Calu3 (cell line): ENCODE data around the gene NKX1-1. TPM values are rescaled to one million over a fixed set of nuclear protein-coding genes. Genes with fewer than 3 reads are reported as not detected.
"Not testable (repeated sequence)": the region's sequence is repeated elsewhere in the genome, so short reads cannot be mapped to it uniquely, and the experiment has no call there.

ENCODE experiments used
- BruUV-seq: library from RNA; stranded (reverse); fragments of 400-500 nt; replicated peaks from 2 replicates; lab custom pipeline; 2021; lab: Mats Ljungman, UMichigan
- CTCF ChIA-PET: fragments of 300-600 bp; sonication (Branson Sonifier 250); formaldehyde crosslinking; loops from one replicate; lab custom pipeline; 2022; ENCODE audit warnings: antibody characterized with exemption; lab: Charles Lee
- DNase-seq: peaks from one replicate; pipeline ENCODE4 v3.0.0; 2022
- H3K27ac Mint-ChIP-seq: one replicate; pipeline ENCODE4 v1.8.0; 2022; ENCODE audit warnings: mixed read lengths; ENCODE audit not compliant: unreplicated experiment
- H3K27me3 Mint-ChIP-seq: one replicate; pipeline ENCODE4 v1.8.0; 2022; ENCODE audit warnings: mixed read lengths; ENCODE audit not compliant: unreplicated experiment
- H3K36me3 Mint-ChIP-seq: one replicate; pipeline ENCODE4 v1.8.0; 2022; ENCODE audit warnings: mild to moderate bottlenecking, moderate library complexity, mixed read lengths; ENCODE audit not compliant: insufficient read depth, unreplicated experiment
- H3K4me1 Mint-ChIP-seq: one replicate; pipeline ENCODE4 v1.8.0; 2022; ENCODE audit warnings: mild to moderate bottlenecking, low read depth, mixed read lengths; ENCODE audit not compliant: unreplicated experiment
- H3K4me3 Mint-ChIP-seq: one replicate; pipeline ENCODE4 v1.8.0; 2022; ENCODE audit warnings: mild to moderate bottlenecking, low read depth, moderate library complexity, mixed read lengths; ENCODE audit not compliant: unreplicated experiment
- H3K9me3 Mint-ChIP-seq: one replicate; pipeline ENCODE4 v1.8.0; 2022; ENCODE audit warnings: low read depth, mixed read lengths; ENCODE audit not compliant: unreplicated experiment
- intact Hi-C: fragments of 100-400 bp; cut with micrococcal nuclease; formaldehyde crosslinking; loops from one replicate; pipeline ENCODE4 v1.10.0; 2022; ENCODE audit not compliant: unreplicated experiment
- total RNA-seq: library from RNA; stranded (reverse); gene quantifications from 2 replicates; pipeline ENCODE4 v1.2.3, GENCODE V29; 2022
- TF ChIP-seq, protein P1 (sequence below): fragments of 200-600 bp; IDR thresholded peaks from one replicate; pipeline ENCODE4 v1.8.0; 2022; ENCODE audit warnings: antibody characterized with exemption; ENCODE audit not compliant: unreplicated experiment

Gene NKX1-1
- total RNA-seq, 1 experiment from 2014 or later, result not detected

DNA sequence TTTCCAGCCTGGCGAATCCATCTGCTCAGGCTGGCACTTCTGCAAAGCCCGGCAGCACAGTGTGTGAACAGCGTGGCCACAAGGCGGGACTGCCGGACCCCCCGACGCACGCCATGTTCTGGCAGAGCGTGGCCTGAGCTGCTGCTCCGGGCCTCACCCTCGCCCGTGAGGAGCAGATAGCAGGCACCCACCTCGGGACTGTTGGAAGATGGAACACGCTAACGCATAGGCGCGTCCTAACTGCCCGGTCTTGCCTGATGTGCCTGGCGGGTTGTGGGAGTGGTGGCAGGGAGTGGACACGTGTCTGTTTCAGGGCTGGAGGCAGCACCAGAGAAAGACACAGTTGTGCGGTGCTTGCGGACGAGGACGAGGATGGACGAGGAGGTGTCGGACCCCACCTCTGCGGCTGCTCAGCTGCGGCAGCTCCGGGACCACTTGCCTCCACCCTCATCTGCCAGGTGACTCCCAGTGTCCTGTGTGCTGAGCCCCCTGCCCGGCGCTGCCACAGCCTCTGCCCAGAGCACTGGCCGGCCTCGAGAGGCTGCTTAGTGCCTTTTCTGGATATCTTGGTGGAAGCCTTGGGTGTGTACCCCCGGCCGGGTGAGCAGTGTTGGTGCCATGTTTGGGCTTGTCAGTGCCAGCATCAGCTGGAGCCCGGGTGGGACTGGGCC, 31.1 kb downstream of the NKX1-1 start:
- Mint-ChIP-seq H3K9me3 (no peaks in the 10 kb centered on the region), H3K36me3 (no peaks in the 10 kb centered on the region), H3K4me3 (no peak overlapping the region), H3K27ac (no peak overlapping the region), H3K27me3 (no peaks in the 10 kb centered on the region), H3K4me1 (no peaks in the 10 kb centered on the region)
- intact Hi-C loops, result no loop called here
- no peak for DNase-seq
- CTCF ChIA-PET, result no interaction called here
- TF ChIP-seq, protein P1, sequence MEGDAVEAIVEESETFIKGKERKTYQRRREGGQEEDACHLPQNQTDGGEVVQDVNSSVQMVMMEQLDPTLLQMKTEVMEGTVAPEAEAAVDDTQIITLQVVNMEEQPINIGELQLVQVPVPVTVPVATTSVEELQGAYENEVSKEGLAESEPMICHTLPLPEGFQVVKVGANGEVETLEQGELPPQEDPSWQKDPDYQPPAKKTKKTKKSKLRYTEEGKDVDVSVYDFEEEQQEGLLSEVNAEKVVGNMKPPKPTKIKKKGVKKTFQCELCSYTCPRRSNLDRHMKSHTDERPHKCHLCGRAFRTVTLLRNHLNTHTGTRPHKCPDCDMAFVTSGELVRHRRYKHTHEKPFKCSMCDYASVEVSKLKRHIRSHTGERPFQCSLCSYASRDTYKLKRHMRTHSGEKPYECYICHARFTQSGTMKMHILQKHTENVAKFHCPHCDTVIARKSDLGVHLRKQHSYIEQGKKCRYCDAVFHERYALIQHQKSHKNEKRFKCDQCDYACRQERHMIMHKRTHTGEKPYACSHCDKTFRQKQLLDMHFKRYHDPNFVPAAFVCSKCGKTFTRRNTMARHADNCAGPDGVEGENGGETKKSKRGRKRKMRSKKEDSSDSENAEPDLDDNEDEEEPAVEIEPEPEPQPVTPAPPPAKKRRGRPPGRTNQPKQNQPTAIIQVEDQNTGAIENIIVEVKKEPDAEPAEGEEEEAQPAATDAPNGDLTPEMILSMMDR, result no peak
- BruUV-seq, result no TSS peak

DNA sequence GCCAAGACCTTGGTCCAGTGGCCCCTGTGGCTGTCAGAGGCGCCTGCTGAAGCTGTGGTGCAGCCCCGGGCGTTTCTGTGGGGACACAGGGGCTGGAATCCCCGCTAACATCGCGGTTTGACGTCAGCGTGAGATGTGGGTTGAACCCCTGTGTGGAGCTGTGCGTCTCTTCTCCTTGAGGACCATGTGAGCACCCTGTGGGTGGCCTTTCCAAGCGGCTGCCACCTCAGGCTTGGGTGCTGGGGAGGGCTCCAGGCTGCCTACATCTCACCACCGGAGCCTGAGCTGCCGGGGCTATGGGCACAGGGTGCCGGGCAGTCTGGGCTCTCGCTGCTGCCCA, 31.6 kb downstream of the NKX1-1 start:
- no peaks in the 10 kb centered on the region for H3K27me3 Mint-ChIP-seq
- no peaks in the 10 kb centered on the region for H3K4me1 Mint-ChIP-seq
- H3K27ac Mint-ChIP-seq, result no peak overlapping the region
- CTCF ChIA-PET, result no interaction called here
- no peak for DNase-seq
- intact Hi-C loops, result no loop called here
- TF ChIP-seq, protein P1, result no peak
- no TSS peak for BruUV-seq
- no peaks in the 10 kb centered on the region for H3K9me3 Mint-ChIP-seq
- H3K4me3 Mint-ChIP-seq, result no peak overlapping the region
- no peaks in the 10 kb centered on the region for H3K36me3 Mint-ChIP-seq

DNA sequence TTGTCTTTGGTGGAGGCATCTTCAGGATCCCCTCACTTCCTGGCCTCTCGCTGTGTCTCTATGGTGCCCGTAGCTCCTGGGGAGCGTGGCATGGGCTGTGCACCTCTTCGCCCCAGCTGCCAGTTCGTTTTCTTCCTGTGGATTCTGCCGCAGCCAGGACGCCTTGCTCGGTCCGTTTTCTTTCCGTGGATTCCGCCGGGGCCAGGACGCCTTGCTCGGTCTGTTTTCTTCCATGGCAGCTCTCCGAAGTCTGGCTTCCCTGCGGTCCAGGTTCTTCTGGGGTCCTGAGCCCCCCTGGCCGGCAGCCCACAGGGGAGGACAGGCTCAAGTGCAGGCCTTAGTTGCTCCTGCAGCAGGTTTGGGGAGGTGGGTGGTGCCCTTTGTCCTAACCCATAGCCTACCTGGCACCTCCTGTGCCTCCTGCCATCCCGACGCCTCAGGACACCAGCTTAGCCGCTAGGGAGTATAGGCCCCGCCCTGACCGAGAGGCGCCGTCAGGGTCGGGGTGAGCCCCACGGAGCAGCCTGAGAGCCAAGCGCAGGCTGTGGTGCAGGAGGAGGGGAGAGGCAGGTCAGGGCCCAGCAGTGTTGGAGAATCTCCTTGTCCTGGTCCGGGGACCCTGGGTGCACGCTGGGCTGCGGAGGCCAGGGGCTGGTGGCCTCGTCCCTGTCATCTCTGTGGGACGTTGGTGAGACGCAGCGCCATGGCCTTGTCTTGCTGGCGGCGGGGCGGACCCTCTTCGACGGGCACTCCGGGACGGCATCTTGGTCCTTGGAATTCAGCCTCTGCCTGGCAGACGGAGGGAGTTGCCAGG, 32.1 kb downstream of the NKX1-1 start:
- DNase-seq, result no peak
- no peaks in the 10 kb centered on the region for H3K9me3 Mint-ChIP-seq
- CTCF ChIA-PET, result no interaction called here
- no peaks in the 10 kb centered on the region for H3K36me3 Mint-ChIP-seq
- no peak overlapping the region for H3K4me3 Mint-ChIP-seq
- no peak overlapping the region for H3K27ac Mint-ChIP-seq
- TF ChIP-seq, protein P1, result no peak
- H3K27me3 Mint-ChIP-seq, result no peaks in the 10 kb centered on the region
- intact Hi-C loops, result no loop called here
- H3K4me1 Mint-ChIP-seq, result no peaks in the 10 kb centered on the region
- BruUV-seq, result no TSS peak

DNA sequence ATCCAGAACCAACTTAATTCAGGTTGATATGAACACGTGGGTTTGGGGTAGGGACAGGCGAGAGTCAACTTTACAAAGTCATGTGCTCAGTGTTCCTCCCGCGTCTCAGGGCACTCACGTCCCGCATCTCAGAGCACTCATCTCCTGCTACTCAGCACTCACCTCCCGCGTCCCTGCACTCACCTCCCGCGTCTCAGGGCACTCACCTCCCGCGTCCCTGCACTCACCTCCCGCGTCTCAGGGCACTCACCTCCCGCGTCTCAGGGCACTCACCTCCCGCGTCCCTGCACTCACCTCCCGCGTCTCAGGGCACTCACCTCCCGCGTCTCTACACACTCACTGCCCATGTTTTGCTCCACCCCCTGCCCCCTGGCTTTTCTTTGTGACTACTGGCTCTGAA, 33.7 kb downstream of the NKX1-1 start:
- H3K27me3 Mint-ChIP-seq, H3K4me3 Mint-ChIP-seq, BruUV-seq, H3K4me1 Mint-ChIP-seq, H3K9me3 Mint-ChIP-seq, intact Hi-C loops, DNase-seq, CTCF ChIA-PET, H3K27ac Mint-ChIP-seq, H3K36me3 Mint-ChIP-seq: not testable (repeated sequence)
